CD4-positive, alpha-beta T cell treated with Interferon alpha-2 for 1 hour (primary cell): ENCODE data around the gene SPIN1.
A peak's percentile ranks its signal among the peaks of the same experiment; 100 is the strongest.

ENCODE experiments used
- DNase-seq, 2 donors: peaks; one replicate each; pipeline ENCODE4 v3.0.0-alpha.2; 2020 to 2022

The SPIN1 gene

DNA sequence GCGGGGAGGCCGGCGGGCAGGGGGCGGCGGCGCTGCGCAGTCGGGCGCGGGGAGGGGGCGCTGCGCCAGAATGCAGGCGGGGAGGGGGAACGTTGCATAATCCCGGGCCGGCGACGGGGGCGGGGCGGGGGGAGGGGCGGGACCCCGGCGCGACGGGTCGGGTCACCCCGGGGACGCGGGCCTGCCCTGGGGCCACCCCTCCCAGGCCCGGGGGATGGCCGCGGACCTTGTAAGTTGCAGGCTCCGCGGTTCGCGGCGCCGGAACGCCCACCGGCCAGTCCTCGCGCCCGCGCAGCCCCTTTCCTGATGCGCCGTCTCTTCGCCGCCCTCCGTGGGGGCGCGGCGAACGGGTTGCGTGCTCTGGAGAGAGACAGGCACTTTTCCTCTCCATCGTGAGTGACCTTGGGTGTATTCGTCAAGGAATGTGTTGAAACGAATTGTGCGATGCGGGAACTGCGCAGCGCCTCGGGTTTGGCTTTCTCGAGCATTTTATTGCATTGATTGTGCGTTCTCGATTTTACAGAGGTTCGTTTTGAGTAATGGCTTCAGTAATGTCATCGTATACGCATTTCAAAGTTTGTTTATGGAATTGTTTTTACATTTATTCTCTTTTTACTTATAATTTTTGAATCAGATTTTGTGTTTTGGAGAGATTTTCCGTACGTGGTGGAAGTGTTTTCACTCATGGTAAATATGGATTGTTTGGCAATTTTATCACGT is 802 bp downstream of the SPIN1 start:
- peak in 1 of 2 donors; percentile 9 for DNase-seq

- no peak for DNase-seq
Measured at GRCh38 chr9:88390371-88390990, 2.2 kb downstream of the SPIN1 start.

DNA sequence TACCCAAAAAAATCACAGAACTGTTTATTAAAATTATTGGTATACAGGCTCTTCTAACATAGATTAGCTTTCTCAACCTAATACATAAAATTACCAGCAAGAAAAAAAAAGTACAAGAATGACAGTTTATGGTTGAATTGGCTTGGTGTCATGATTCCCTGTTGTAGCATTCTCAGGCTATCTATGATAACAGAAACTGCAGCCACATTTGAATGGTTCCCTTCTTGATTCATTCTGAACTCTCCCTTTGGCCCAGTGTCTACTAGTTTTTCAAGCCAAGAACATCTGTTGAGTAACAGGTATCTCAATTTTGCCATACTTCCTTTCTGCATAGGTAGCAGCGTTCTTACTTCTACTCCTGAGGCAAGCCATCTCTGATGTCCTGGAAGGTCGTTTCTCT is 3.0 kb downstream of the SPIN1 start:
- DNase-seq: no peak

GRCh38 chr9:88391921-88392320 is 3.7 kb downstream of the SPIN1 start:
- DNase-seq: no peak

- DNase-seq: no peak
Measured at GRCh38 chr9:88392549-88392948, 4.3 kb downstream of the SPIN1 start.

GRCh38 chr9:88396836-88397577 is 8.8 kb downstream of the SPIN1 start:
- DNase-seq: no peak

- DNase-seq: no peak
Measured at GRCh38 chr9:88398016-88398415, 9.8 kb downstream of the SPIN1 start.

- DNase-seq: no peak
Measured at GRCh38 chr9:88399966-88400365, 11.7 kb downstream of the SPIN1 start.

GRCh38 chr9:88403340-88403739 is 15.1 kb downstream of the SPIN1 start:
- no peak for DNase-seq

GRCh38 chr9:88406051-88406450 is 17.8 kb downstream of the SPIN1 start:
- no peak for DNase-seq

GRCh38 chr9:88411471-88411870 is 23.2 kb downstream of the SPIN1 start:
- DNase-seq: no peak

- DNase-seq: no peak
Measured at GRCh38 chr9:88414298-88414697, 26.1 kb downstream of the SPIN1 start.

DNA sequence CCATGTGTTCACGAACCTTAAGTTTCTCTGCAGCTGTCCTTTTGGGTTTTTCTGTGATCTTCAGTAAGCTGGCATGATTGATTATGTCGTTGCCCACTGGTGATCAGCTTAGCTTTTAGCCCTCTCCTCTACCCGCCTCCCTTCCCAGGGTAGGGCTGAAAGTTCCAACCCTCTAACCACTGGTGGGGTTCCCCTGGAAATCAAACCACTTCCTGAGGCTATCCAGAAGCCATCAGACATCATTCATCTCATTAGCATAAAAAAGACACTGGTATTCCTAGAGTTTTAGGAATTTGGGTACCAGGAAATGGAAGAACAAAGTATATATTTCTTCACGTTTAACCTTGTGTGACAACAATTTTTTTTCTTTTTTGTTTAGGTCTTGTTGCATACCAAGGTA is 29.8 kb downstream of the SPIN1 start:
- DNase-seq: no peak

DNA sequence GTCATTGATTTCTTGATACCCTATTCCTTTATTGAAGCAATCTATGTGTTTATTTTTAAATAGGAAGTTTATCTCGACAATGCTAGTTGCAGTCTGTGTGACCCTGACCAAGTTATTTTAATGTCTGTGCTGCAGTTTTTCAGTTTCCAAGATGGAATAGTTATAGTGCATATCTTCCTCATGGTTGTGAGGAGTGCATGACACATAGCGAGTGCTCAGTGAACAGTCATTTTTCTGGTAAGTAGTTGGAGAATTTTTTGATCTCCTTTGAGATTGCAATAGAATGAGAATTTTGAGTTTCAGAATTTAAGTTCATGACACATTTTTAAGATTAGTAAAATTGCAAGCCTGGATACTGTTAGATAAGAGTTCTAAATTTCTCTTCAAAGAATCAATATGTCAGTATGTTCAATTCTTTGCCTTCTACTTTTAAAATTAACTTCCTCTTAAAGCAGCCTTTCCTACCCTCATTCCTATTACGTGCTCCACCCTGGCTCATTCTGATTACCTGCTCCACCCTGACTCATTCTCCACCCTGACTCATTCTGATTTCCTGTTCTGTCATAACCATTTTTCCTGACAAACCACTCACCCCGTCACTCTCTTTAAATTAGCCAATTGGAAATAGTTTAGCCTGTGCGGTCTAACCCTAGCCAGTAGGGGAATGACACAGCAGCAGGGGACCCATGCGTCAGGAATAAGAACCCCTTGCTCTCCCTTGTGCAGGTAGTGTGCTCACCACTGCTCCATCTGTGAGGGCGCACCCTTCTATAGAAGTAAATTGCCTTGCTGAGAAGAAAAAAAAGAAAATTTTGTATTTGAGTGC is 30.7 kb downstream of the SPIN1 start:
- DNase-seq: no peak

DNA sequence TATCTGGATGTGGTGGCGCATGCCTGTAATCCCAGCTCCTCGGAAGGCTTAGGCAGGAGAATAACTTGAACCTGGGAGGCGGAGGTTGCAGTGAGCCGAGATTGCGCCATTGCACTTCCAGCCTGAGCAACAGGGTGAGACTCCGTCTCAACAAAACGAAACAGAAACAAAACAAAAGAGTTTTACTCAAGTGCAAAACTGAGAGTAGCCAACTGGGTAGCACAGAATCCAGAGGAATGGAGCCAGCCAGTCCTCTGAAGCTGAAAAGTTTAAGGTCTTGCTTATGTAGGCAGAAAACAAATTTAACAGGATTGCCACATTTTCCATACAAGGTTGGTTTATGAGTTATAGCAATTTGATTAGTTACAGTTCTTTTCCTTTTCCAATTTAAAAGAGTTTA is 32.0 kb downstream of the SPIN1 start:
- DNase-seq: no peak

- no peak for DNase-seq
Measured at GRCh38 chr9:88421348-88421747, 33.1 kb downstream of the SPIN1 start.

GRCh38 chr9:88425538-88425950 is 37.3 kb downstream of the SPIN1 start:
- DNase-seq: no peak

- no peak for DNase-seq
Measured at GRCh38 chr9:88426651-88427050, 38.4 kb downstream of the SPIN1 start.

GRCh38 chr9:88429595-88430430 is 41.6 kb downstream of the SPIN1 start:
- no peak for DNase-seq

DNA sequence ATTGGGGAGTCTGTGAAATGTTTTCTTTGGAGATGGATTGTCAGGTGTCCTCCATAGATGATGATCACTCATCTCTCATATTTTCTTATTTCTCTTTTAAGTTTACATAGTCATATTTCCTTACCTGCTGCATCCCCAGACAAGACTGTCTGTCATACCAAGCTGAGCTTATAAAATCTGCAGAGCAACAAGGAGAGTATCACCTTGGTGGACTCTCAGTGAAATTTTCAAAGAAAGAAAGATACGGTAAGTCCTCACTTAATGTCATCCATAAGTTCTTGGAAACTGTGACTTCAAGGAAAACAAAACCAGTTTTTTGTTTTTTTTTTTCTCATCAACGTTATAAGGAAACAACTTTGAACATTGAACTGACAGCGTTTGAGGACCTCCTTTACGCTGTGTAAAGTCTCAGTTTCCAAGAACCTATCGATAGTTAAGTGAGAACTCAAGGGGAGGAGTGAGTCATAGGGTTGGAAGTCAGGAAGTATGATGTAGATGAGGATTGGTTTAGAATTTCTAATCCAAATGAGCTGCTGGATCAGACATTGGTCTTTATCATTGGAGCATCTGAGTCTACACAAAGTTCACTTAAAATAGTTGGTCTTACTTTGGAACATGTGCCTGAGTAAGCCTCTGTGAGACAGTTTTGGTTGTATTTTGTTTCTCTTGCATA is 45.5 kb downstream of the SPIN1 start:
- no peak for DNase-seq

DNA sequence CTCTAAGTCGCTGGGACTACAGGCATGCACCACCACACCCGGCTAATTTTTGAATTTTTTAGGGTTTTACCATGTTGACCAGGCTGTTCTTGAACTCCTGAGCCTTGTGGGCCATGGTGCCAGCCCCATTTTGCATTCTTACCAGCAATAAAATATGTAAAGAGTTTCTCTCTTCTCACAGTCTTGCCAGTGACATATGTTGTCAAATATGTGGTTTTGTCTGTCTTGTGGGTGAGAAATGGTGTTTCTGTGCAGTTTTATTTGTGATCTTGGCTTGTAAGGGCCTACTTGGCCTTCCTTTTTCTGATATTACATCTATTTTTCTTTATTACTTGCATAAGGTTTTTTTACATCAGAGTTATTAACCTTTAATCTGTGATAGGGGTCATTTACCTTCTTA is 47.1 kb downstream of the SPIN1 start:
- DNase-seq: peak in 1 of 2 donors; percentile 14

- DNase-seq: no peak
Measured at GRCh38 chr9:88436379-88436778, 48.1 kb downstream of the SPIN1 start.
